Ishikawa (cell line): ENCODE data around the gene WNT3A.

Experiments
- CEBPB ChIP-seq: IDR thresholded peaks from 2 replicates; pipeline ENCODE4 v1.6.1; 2012
- CREB1 ChIP-seq: IDR thresholded peaks from 2 replicates; pipeline ENCODE4 v1.6.1; 2012; ENCODE audit warnings: low read depth
- EP300 ChIP-seq: IDR thresholded peaks from 2 replicates; pipeline ENCODE4 v1.6.1; 2012; ENCODE audit warnings: borderline replicate concordance
- FOXM1 ChIP-seq: IDR thresholded peaks from 2 replicates; pipeline ENCODE4 v1.6.1; 2012; ENCODE audit warnings: low read depth, borderline replicate concordance
- MAX ChIP-seq: IDR thresholded peaks from 2 replicates; pipeline ENCODE4 v1.6.1; 2012
- RAD21 ChIP-seq: IDR thresholded peaks from 2 replicates; pipeline ENCODE4 v1.6.1; 2012; ENCODE audit warnings: low read depth
- TAF1 ChIP-seq: IDR thresholded peaks from 2 replicates; pipeline ENCODE4 v1.6.1; 2012; ENCODE audit warnings: low read depth, mild to moderate bottlenecking
- TCF12 ChIP-seq: IDR thresholded peaks from 2 replicates; pipeline ENCODE4 v1.6.1; 2012; ENCODE audit warnings: low read depth
- TEAD4 ChIP-seq: IDR thresholded peaks from 2 replicates; pipeline ENCODE4 v1.6.1; 2012
- USF1 ChIP-seq: IDR thresholded peaks from 2 replicates; pipeline ENCODE4 v1.6.1; 2012
- YY1 ChIP-seq: IDR thresholded peaks from 2 replicates; pipeline ENCODE4 v1.6.1; 2012; ENCODE audit warnings: low read depth
- TF ChIP-seq, protein P1 (sequence below): IDR thresholded peaks from 2 replicates; pipeline ENCODE4 v1.6.1; 2012; ENCODE audit warnings: low read depth, mild to moderate bottlenecking

DNA sequence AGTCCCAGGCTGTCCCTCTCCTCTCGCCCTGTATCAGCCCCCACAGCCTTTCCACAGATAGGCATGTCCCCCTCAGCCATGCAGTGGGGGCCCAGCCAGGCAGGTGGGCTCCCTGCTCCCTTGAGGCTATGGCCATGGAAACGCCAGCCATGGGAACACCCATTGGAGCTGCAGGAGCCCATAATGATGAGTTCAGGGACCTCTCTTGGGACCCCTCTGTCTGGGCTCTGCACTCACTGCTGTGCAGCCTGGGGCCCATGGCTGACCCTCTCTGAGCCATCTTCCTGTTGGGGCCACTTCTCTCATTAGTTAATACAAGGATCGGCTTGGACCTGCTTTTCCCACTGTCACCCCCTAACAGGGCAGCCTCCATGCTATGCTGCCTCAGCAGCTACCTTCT is 33.2 kb downstream of the WNT3A start:
- TF ChIP-seq MAX = no peak
- no peak for TF ChIP-seq FOXM1
- TF ChIP-seq RAD21 = no peak
- no peak for TF ChIP-seq CEBPB
- TF ChIP-seq TCF12 = no peak
- no peak for TF ChIP-seq CREB1
- no peak for TF ChIP-seq TEAD4
- no peak for TF ChIP-seq YY1
- TF ChIP-seq, protein P1, sequence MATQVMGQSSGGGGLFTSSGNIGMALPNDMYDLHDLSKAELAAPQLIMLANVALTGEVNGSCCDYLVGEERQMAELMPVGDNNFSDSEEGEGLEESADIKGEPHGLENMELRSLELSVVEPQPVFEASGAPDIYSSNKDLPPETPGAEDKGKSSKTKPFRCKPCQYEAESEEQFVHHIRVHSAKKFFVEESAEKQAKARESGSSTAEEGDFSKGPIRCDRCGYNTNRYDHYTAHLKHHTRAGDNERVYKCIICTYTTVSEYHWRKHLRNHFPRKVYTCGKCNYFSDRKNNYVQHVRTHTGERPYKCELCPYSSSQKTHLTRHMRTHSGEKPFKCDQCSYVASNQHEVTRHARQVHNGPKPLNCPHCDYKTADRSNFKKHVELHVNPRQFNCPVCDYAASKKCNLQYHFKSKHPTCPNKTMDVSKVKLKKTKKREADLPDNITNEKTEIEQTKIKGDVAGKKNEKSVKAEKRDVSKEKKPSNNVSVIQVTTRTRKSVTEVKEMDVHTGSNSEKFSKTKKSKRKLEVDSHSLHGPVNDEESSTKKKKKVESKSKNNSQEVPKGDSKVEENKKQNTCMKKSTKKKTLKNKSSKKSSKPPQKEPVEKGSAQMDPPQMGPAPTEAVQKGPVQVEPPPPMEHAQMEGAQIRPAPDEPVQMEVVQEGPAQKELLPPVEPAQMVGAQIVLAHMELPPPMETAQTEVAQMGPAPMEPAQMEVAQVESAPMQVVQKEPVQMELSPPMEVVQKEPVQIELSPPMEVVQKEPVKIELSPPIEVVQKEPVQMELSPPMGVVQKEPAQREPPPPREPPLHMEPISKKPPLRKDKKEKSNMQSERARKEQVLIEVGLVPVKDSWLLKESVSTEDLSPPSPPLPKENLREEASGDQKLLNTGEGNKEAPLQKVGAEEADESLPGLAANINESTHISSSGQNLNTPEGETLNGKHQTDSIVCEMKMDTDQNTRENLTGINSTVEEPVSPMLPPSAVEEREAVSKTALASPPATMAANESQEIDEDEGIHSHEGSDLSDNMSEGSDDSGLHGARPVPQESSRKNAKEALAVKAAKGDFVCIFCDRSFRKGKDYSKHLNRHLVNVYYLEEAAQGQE = no peak
- no peak for TF ChIP-seq EP300
- no peak for TF ChIP-seq USF1
- no peak for TF ChIP-seq TAF1
